Skeletal muscle tissue (tissue), 4 donors: ENCODE measurements around the gene GPR162. TPM values are rescaled to one million over a fixed set of nuclear protein-coding genes. Genes with fewer than 3 reads are reported as not detected.

Experiments
- H3K27ac ChIP-seq: one replicate; pipeline ENCODE4 v1.7.0; 2013; ENCODE audit warnings: mild to moderate bottlenecking, low read depth, low read length, inconsistent platforms
- H3K27me3 ChIP-seq, 3 donors: one replicate each; pipeline ENCODE4 v1.7.0; 2013; ENCODE audit warnings: low read length in 3 of 3; ENCODE audit not compliant: control insufficient read depth in 3 of 3, insufficient read depth in 3 of 3
- H3K36me3 ChIP-seq, 3 donors: one replicate each; pipeline ENCODE4 v1.7.0; 2013; ENCODE audit warnings: low read length in 3 of 3; ENCODE audit not compliant: control insufficient read depth in 3 of 3, insufficient read depth in 3 of 3
- H3K4me1 ChIP-seq, 3 donors: one replicate each; pipeline ENCODE4 v1.7.0; 2013; ENCODE audit warnings: low read length in 3 of 3, mild to moderate bottlenecking in 3 of 3; ENCODE audit not compliant: control insufficient read depth in 3 of 3, insufficient read depth in 3 of 3
- H3K4me3 ChIP-seq, 3 donors: one replicate each; pipeline ENCODE4 v1.7.0; 2013; ENCODE audit warnings: low read length in 3 of 3
- H3K9ac ChIP-seq, 3 donors: one replicate each; pipeline ENCODE4 v1.7.0; 2013; ENCODE audit warnings: low read length in 3 of 3, mild to moderate bottlenecking in 3 of 3, moderate library complexity in 2 of 3, low read depth in 1 of 3
- H3K9me3 ChIP-seq, 3 donors: one replicate each; pipeline ENCODE4 v1.7.0; 2013; ENCODE audit warnings: low read length in 3 of 3; ENCODE audit not compliant: control insufficient read depth in 3 of 3
- total RNA-seq: library from RNA; depleted of rRNA; stranded (reverse); fragments of >200 nt; gene quantifications from one replicate; pipeline ENCODE4 v1.2.3, GENCODE V29; 2014
- donor health status: Osteomylitis.

The GPR162 gene
- total RNA-seq, result 8.9 TPM

GRCh38 chr12:6821591-6822425 is at the start of gene GPR162:
Gene GPR162, plus strand, starts transcription at chr12:6821821. Its CDS starts 2,078 bp downstream, at chr12:6823899.
- peak within 1 kb of the TSS; percentile 30 for H3K27ac ChIP-seq
- H3K9ac ChIP-seq, result peak within 1 kb of the TSS in 2 of 3 donors; percentile 23 to 45
- H3K27me3 ChIP-seq, result peaks cover 32 to 63% (median 49%) of the 10 kb centered on the region in 3 donors
- H3K36me3 ChIP-seq, result no peaks in the 10 kb centered on the region
- no peaks in the 10 kb centered on the region for H3K9me3 ChIP-seq
- peaks cover 13 to 18% (median 15%) of the 10 kb centered on the region in 3 donors for H3K4me1 ChIP-seq
- H3K4me3 ChIP-seq, result peak within 1 kb of the TSS; percentile 43 to 52 (median 43)

- Histone ChIP-seq H3K36me3 (peaks cover 0 to 7% (median 2%) of the 10 kb centered on the region in 3 donors), H3K4me3 (no peak within 1 kb of the TSS), H3K27me3 (no peaks in the 10 kb centered on the region), H3K27ac (no peak within 1 kb of the TSS), H3K9me3 (no peaks in the 10 kb centered on the region), H3K4me1 (peaks cover 22 to 31% (median 22%) of the 10 kb centered on the region in 3 donors), H3K9ac (no peak within 1 kb of the TSS)
Observed at GRCh38 chr12:6772331-6772695, 49.3 kb upstream of the GPR162 start, which contains the start of gene LAG3. Gene LAG3, plus strand, starts transcription at chr12:6772520. Its CDS starts 333 bp downstream, at chr12:6772853.

GRCh38 chr12:6772726-6773589 is 48.7 kb upstream of the GPR162 start:
- no peak overlapping the region for H3K9ac ChIP-seq
- H3K4me3 ChIP-seq, result no peak overlapping the region
- H3K27ac ChIP-seq, result no peak overlapping the region
- H3K9me3 ChIP-seq, result no peaks in the 10 kb centered on the region
- no peaks in the 10 kb centered on the region for H3K27me3 ChIP-seq
- H3K36me3 ChIP-seq, result peaks cover 0 to 7% (median 2%) of the 10 kb centered on the region in 3 donors
- peaks cover 19 to 29% (median 23%) of the 10 kb centered on the region in 3 donors for H3K4me1 ChIP-seq

- H3K36me3 ChIP-seq, result peaks cover 0 to 7% (median 2%) of the 10 kb centered on the region in 3 donors
- H3K9me3 ChIP-seq, result no peaks in the 10 kb centered on the region
- peaks cover 19 to 29% (median 23%) of the 10 kb centered on the region in 3 donors for H3K4me1 ChIP-seq
- H3K9ac ChIP-seq, result no peak overlapping the region
- H3K27ac ChIP-seq, result no peak overlapping the region
- no peak overlapping the region for H3K4me3 ChIP-seq
- H3K27me3 ChIP-seq, result no peaks in the 10 kb centered on the region
Observed at GRCh38 chr12:6773590-6774351, 47.9 kb upstream of the GPR162 start.

GRCh38 chr12:6774499-6775062 is 47.0 kb upstream of the GPR162 start:
- no peak overlapping the region for H3K27ac ChIP-seq

GRCh38 chr12:6775185-6776174 is 46.1 kb upstream of the GPR162 start:
- peaks cover 0 to 5% (median 0%) of the 10 kb centered on the region in 3 donors for H3K36me3 ChIP-seq
- H3K9ac ChIP-seq, result no peak overlapping the region
- no peaks in the 10 kb centered on the region for H3K9me3 ChIP-seq
- no peaks in the 10 kb centered on the region for H3K27me3 ChIP-seq
- H3K4me3 ChIP-seq, result no peak overlapping the region
- H3K27ac ChIP-seq, result no peak overlapping the region
- H3K4me1 ChIP-seq, result peaks cover 19 to 26% (median 22%) of the 10 kb centered on the region in 3 donors

More at GRCh38 chr12:6774499-6775062, 47.0 kb upstream of the GPR162 start:
- H3K4me3 ChIP-seq, result no peak overlapping the region
- peaks cover 19 to 26% (median 22%) of the 10 kb centered on the region in 3 donors for H3K4me1 ChIP-seq
- H3K9ac ChIP-seq, result no peak overlapping the region
- H3K27me3 ChIP-seq, result no peaks in the 10 kb centered on the region
- peaks cover 0 to 7% (median 2%) of the 10 kb centered on the region in 3 donors for H3K36me3 ChIP-seq
- H3K9me3 ChIP-seq, result no peaks in the 10 kb centered on the region

- no peaks in the 10 kb centered on the region for H3K27me3 ChIP-seq
- H3K4me1 ChIP-seq, result peaks cover 13 to 18% (median 16%) of the 10 kb centered on the region in 3 donors
- H3K9me3 ChIP-seq, result no peaks in the 10 kb centered on the region
- H3K9ac ChIP-seq, result no peak overlapping the region
- no peak overlapping the region for H3K4me3 ChIP-seq
- H3K27ac ChIP-seq, result no peak overlapping the region
- H3K36me3 ChIP-seq, result no peaks in the 10 kb centered on the region
Observed at GRCh38 chr12:6777386-6777785, 44.2 kb upstream of the GPR162 start.

- peak overlapping the region; percentile 79 to 86 (median 85) for H3K9ac ChIP-seq
Observed at GRCh38 chr12:6778217-6778573, 43.4 kb upstream of the GPR162 start.

More at GRCh38 chr12:6778217-6778573, 43.4 kb upstream of the GPR162 start:
- Histone ChIP-seq H3K4me3 (peak overlapping the region; percentile 76 to 83 (median 77)), H3K27me3 (no peaks in the 10 kb centered on the region), H3K9me3 (no peaks in the 10 kb centered on the region), H3K36me3 (no peaks in the 10 kb centered on the region), H3K4me1 (peaks cover 13 to 18% (median 16%) of the 10 kb centered on the region in 3 donors), H3K27ac (peak overlapping the region; percentile 69)
